Vagina (tissue), 2 donors: ENCODE results near the gene BRINP2. TPM values are rescaled to one million over a fixed set of nuclear protein-coding genes. Genes with fewer than 3 reads are reported as not detected.

Experiments
- DNase-seq, 2 donors: peaks; one replicate each; pipeline ENCODE4 v3.0.0-alpha.2; 2017; ENCODE audit errors: extremely low spot score in 2 of 2
- H3K27ac ChIP-seq: fragments of 200-600 bp; sonication (generic); one replicate; pipeline ENCODE4 v1.5.1; 2019
- H3K27me3 ChIP-seq: fragments of 200-600 bp; sonication (generic); one replicate; pipeline ENCODE4 v1.5.1; 2019
- H3K36me3 ChIP-seq, 2 donors: fragments of 200-600 bp; sonication (generic); one replicate each; pipeline ENCODE4 v1.5.1; 2017 to 2019
- H3K4me1 ChIP-seq: fragments of 200-600 bp; sonication (generic); one replicate; pipeline ENCODE4 v1.5.1; 2019
- H3K4me3 ChIP-seq, 2 donors: fragments of 200-600 bp; sonication (generic); 1 replicate in 1 of 2; 2 replicates in 1 of 2; pipeline ENCODE4 v1.5.1; 2016 to 2019
- H3K9me3 ChIP-seq: fragments of 200-600 bp; sonication (generic); one replicate; pipeline ENCODE4 v1.5.1; 2019
- CTCF ChIP-seq, 3 experiments: fragments of 450-650 bp in 2 of 3; fragments of 200-600 bp in 1 of 3; sonication (generic) in 1 of 3; IDR thresholded peaks; one replicate each; pipeline ENCODE4 v1.5.1; 2017 to 2019; ENCODE audit warnings: antibody characterized with exemption in 3 of 3, mild to moderate bottlenecking in 2 of 3, moderate library complexity in 2 of 3
- POLR2A ChIP-seq, 2 donors: fragments of 450-650 bp; IDR thresholded peaks; one replicate each; pipeline ENCODE4 v1.6.1; 2017; ENCODE audit warnings: antibody characterized with exemption in 2 of 2, mild to moderate bottlenecking in 2 of 2, moderate library complexity in 2 of 2
- POLR2AphosphoS5 ChIP-seq, 2 donors: sonication (generic); formaldehyde crosslinking; IDR thresholded peaks; one replicate each; pipeline ENCODE4 v1.9.0; 2017; ENCODE audit warnings: antibody characterized with exemption in 2 of 2, mild to moderate bottlenecking in 2 of 2, low read depth in 1 of 2; ENCODE audit not compliant: insufficient read depth in 1 of 2
- intact Hi-C: fragments of 100-400 bp; cut with DNase I; formaldehyde crosslinking; loops from one replicate; pipeline ENCODE4 v1.15.1; 2023
- total RNA-seq: library from RNA; depleted of rRNA; stranded (reverse); fragments of >200 nt; gene quantifications from one replicate; pipeline ENCODE4 v1.2.3, GENCODE V29; 2016

The BRINP2 gene
- total RNA-seq, 1 donor from 2014 or later = 0.49 TPM

GRCh38 chr1:177206831-177207355 is 36.1 kb downstream of the BRINP2 start:
- Histone ChIP-seq H3K9me3 (no peaks in the 10 kb centered on the region), H3K4me3 (no peak overlapping the region), H3K27ac (no peak overlapping the region), H3K36me3 (no peaks in the 10 kb centered on the region), H3K4me1 (no peaks in the 10 kb centered on the region), H3K27me3 (no peaks in the 10 kb centered on the region)
- DNase-seq = no peak
- intact Hi-C loops = no loop called here
- TF ChIP-seq POLR2A (IDR thresholded peaks at IDR 0.05) = no peak
- TF ChIP-seq POLR2AphosphoS5 (IDR thresholded peaks at IDR 0.05; ENCODE audit: insufficient read depth in 1 of 2, low read depth in 1 of 2) = no peak
- TF ChIP-seq CTCF (IDR thresholded peaks at IDR 0.05) = no peak

- TF ChIP-seq POLR2A (IDR thresholded peaks at IDR 0.05) (no peak), CTCF (IDR thresholded peaks at IDR 0.05) (no peak), POLR2AphosphoS5 (IDR thresholded peaks at IDR 0.05; ENCODE audit: insufficient read depth in 1 of 2, low read depth in 1 of 2) (no peak)
- H3K27ac ChIP-seq = no peak overlapping the region
- H3K9me3 ChIP-seq = no peaks in the 10 kb centered on the region
- no peak overlapping the region for H3K4me3 ChIP-seq
- intact Hi-C loops = no loop called here
- no peaks in the 10 kb centered on the region for H3K27me3 ChIP-seq
- no peaks in the 10 kb centered on the region for H3K36me3 ChIP-seq
- no peak for DNase-seq
- H3K4me1 ChIP-seq = no peaks in the 10 kb centered on the region
Measured at GRCh38 chr1:177208920-177209319, 38.2 kb downstream of the BRINP2 start.

- intact Hi-C loops = no loop called here
- no peak for TF ChIP-seq CTCF (IDR thresholded peaks at IDR 0.05)
- TF ChIP-seq POLR2AphosphoS5 (IDR thresholded peaks at IDR 0.05; ENCODE audit: insufficient read depth in 1 of 2, low read depth in 1 of 2) = peak in 1 of 2 donors; percentile 17
- TF ChIP-seq POLR2A (IDR thresholded peaks at IDR 0.05) = no peak
- Histone ChIP-seq H3K9me3 (no peaks in the 10 kb centered on the region), H3K4me3 (no peak overlapping the region), H3K27me3 (no peaks in the 10 kb centered on the region), H3K36me3 (no peaks in the 10 kb centered on the region), H3K27ac (no peak overlapping the region), H3K4me1 (no peaks in the 10 kb centered on the region)
- DNase-seq = peak in 1 of 2 donors; percentile 94
Measured at GRCh38 chr1:177209357-177209756, 38.6 kb downstream of the BRINP2 start.

- no peak for TF ChIP-seq POLR2AphosphoS5 (IDR thresholded peaks at IDR 0.05; ENCODE audit: insufficient read depth in 1 of 2, low read depth in 1 of 2)
- TF ChIP-seq POLR2A (IDR thresholded peaks at IDR 0.05) = no peak
- TF ChIP-seq CTCF (IDR thresholded peaks at IDR 0.05) = no peak
- H3K36me3 ChIP-seq = no peaks in the 10 kb centered on the region
- H3K4me3 ChIP-seq = no peak overlapping the region
- intact Hi-C loops = no loop called here
- no peak for DNase-seq
- H3K9me3 ChIP-seq = no peaks in the 10 kb centered on the region
- no peaks in the 10 kb centered on the region for H3K27me3 ChIP-seq
- H3K27ac ChIP-seq = no peak overlapping the region
- H3K4me1 ChIP-seq = no peaks in the 10 kb centered on the region
Measured at GRCh38 chr1:177210071-177210470, 39.3 kb downstream of the BRINP2 start.

- Histone ChIP-seq H3K9me3 (no peaks in the 10 kb centered on the region), H3K4me3 (no peak overlapping the region), H3K27me3 (no peaks in the 10 kb centered on the region), H3K4me1 (no peaks in the 10 kb centered on the region), H3K36me3 (no peaks in the 10 kb centered on the region), H3K27ac (no peak overlapping the region)
- no peak for DNase-seq
- intact Hi-C loops = no loop called here
- TF ChIP-seq POLR2A (IDR thresholded peaks at IDR 0.05) (no peak), CTCF (IDR thresholded peaks at IDR 0.05) (no peak), POLR2AphosphoS5 (IDR thresholded peaks at IDR 0.05; ENCODE audit: insufficient read depth in 1 of 2, low read depth in 1 of 2) (no peak)
Measured at GRCh38 chr1:177211231-177211630, 40.5 kb downstream of the BRINP2 start.
